HEK293 (cell line): ENCODE results near the gene HPF1.

Experiments used
- GLI4 ChIP-seq: fragments of 450-650 bp; formaldehyde crosslinking; IDR thresholded peaks from 2 replicates; pipeline ENCODE4 v1.5.1; 2016; ENCODE audit warnings: missing biosample characterization, missing genetic modification characterization
- MYNN ChIP-seq: fragments of 450-650 bp; formaldehyde crosslinking; IDR thresholded peaks from 2 replicates; pipeline ENCODE4 v1.5.1; 2016; ENCODE audit warnings: missing biosample characterization, missing genetic modification characterization, borderline replicate concordance
- OVOL3 ChIP-seq: fragments of 450-650 bp; formaldehyde crosslinking; IDR thresholded peaks from 2 replicates; pipeline ENCODE4 v1.5.1; 2016; ENCODE audit warnings: missing biosample characterization, missing genetic modification characterization
- YY1 ChIP-seq: fragments of 450-650 bp; formaldehyde crosslinking; IDR thresholded peaks from 2 replicates; pipeline ENCODE4 v1.5.1; 2018; ENCODE audit warnings: missing biosample characterization, missing genetic modification characterization
- ZBTB8A ChIP-seq: fragments of 450-650 bp; formaldehyde crosslinking; IDR thresholded peaks from 2 replicates; pipeline ENCODE4 v1.5.1; 2016; ENCODE audit warnings: missing biosample characterization, missing genetic modification characterization
- ZFP37 ChIP-seq: fragments of 450-650 bp; formaldehyde crosslinking; IDR thresholded peaks from 2 replicates; pipeline ENCODE4 v1.5.1; 2016; ENCODE audit warnings: missing biosample characterization, missing genetic modification characterization
- ZNF239 ChIP-seq: fragments of 450-650 bp; formaldehyde crosslinking; IDR thresholded peaks from 2 replicates; pipeline ENCODE4 v1.5.1; 2016; ENCODE audit warnings: missing biosample characterization, missing genetic modification characterization
- ZNF274 ChIP-seq, 2 experiments: fragments of 200-500 bp in 1 of 2; fragments of 450-650 bp in 1 of 2; sonication (Bioruptor generic) in 1 of 2; formaldehyde crosslinking in 1 of 2; IDR thresholded peaks; 2 replicates each; pipeline versions ENCODE4 v1.5.1 to v1.6.1; 2014 to 2016; ENCODE audit warnings: borderline replicate concordance in 1 of 2, inconsistent platforms in 1 of 2, low read length in 1 of 2, missing biosample characterization in 1 of 2, missing genetic modification characterization in 1 of 2
- ZNF423 ChIP-seq: fragments of 450-650 bp; formaldehyde crosslinking; IDR thresholded peaks from 2 replicates; pipeline ENCODE4 v1.5.1; 2016; ENCODE audit warnings: missing biosample characterization, missing genetic modification characterization
- ZNF629 ChIP-seq: fragments of 450-650 bp; formaldehyde crosslinking; IDR thresholded peaks from 2 replicates; pipeline ENCODE4 v1.5.1; 2017; ENCODE audit warnings: missing biosample characterization, missing genetic modification characterization
- ZNF792 ChIP-seq: fragments of 450-650 bp; formaldehyde crosslinking; IDR thresholded peaks from 2 replicates; pipeline ENCODE4 v1.5.1; 2016; ENCODE audit warnings: missing biosample characterization, missing genetic modification characterization
- TF ChIP-seq, protein P1 (sequence below): fragments of 450-650 bp; formaldehyde crosslinking; IDR thresholded peaks from 2 replicates; pipeline ENCODE4 v1.5.1; 2016; ENCODE audit warnings: missing biosample characterization, missing genetic modification characterization, low read depth
- TF ChIP-seq, protein P2 (sequence below): fragments of 450-650 bp; formaldehyde crosslinking; IDR thresholded peaks from 2 replicates; pipeline ENCODE4 v1.5.1; 2016; ENCODE audit warnings: missing biosample characterization, missing genetic modification characterization
- TF ChIP-seq, protein P3 (sequence below): fragments of 450-650 bp; formaldehyde crosslinking; IDR thresholded peaks from 2 replicates; pipeline ENCODE4 v1.5.1; 2016; ENCODE audit warnings: missing biosample characterization, missing genetic modification characterization, borderline replicate concordance

DNA sequence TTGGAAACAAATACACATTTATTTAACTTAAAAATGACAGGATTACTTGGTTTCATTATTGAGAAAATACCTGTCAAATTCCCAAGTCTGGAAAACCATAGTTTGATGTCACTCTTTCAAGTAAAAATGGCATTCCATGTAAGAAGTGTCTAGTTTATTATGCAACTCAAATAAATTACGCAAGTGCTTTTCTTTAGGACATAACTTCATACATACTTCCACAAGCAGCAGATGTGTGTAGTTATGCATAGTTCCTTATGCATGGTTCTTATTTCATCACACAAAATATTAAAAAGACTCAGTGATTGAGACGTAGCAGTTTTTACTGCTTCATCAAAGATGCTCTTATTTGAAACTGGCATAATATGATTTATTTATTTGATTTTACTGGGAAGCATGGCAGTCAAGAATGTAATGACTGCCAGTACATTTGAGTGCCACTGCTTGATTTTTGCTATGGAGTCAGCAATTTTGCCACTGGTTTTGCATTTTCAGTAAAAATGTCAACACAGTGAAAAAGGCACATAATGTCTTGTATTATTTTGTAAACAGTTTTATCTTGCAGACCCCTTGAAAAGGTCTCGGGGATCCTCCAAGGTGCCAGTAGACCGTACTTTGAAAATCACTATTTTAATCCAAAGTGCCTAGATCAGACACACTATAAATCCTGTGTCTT is 75.2 kb downstream of the HPF1 start:
- TF ChIP-seq, protein P1, sequence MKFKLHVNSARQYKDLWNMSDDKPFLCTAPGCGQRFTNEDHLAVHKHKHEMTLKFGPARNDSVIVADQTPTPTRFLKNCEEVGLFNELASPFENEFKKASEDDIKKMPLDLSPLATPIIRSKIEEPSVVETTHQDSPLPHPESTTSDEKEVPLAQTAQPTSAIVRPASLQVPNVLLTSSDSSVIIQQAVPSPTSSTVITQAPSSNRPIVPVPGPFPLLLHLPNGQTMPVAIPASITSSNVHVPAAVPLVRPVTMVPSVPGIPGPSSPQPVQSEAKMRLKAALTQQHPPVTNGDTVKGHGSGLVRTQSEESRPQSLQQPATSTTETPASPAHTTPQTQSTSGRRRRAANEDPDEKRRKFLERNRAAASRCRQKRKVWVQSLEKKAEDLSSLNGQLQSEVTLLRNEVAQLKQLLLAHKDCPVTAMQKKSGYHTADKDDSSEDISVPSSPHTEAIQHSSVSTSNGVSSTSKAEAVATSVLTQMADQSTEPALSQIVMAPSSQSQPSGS (tag by site-specific recombination): no peak
- TF ChIP-seq ZBTB8A (no peak), MYNN (no peak), ZNF274 (IDR thresholded peaks at IDR 0.05; ENCODE audit: low read length) (no peak), ZNF274 (tag by site-specific recombination; IDR thresholded peaks at IDR 0.05; ENCODE audit: borderline replicate concordance) (no peak), ZNF629 (tag by site-specific recombination) (no peak), YY1 (tag by site-specific recombination) (no peak), ZNF423 (tag by site-specific recombination) (no peak), ZFP37 (tag by site-specific recombination) (no peak), OVOL3 (tag by site-specific recombination) (no peak), ZNF239 (tag by site-specific recombination) (no peak), ZNF792 (no peak), GLI4 (no peak)
- TF ChIP-seq, protein P2, sequence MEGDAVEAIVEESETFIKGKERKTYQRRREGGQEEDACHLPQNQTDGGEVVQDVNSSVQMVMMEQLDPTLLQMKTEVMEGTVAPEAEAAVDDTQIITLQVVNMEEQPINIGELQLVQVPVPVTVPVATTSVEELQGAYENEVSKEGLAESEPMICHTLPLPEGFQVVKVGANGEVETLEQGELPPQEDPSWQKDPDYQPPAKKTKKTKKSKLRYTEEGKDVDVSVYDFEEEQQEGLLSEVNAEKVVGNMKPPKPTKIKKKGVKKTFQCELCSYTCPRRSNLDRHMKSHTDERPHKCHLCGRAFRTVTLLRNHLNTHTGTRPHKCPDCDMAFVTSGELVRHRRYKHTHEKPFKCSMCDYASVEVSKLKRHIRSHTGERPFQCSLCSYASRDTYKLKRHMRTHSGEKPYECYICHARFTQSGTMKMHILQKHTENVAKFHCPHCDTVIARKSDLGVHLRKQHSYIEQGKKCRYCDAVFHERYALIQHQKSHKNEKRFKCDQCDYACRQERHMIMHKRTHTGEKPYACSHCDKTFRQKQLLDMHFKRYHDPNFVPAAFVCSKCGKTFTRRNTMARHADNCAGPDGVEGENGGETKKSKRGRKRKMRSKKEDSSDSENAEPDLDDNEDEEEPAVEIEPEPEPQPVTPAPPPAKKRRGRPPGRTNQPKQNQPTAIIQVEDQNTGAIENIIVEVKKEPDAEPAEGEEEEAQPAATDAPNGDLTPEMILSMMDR (tag by site-specific recombination): no peak
- TF ChIP-seq, protein P3, sequence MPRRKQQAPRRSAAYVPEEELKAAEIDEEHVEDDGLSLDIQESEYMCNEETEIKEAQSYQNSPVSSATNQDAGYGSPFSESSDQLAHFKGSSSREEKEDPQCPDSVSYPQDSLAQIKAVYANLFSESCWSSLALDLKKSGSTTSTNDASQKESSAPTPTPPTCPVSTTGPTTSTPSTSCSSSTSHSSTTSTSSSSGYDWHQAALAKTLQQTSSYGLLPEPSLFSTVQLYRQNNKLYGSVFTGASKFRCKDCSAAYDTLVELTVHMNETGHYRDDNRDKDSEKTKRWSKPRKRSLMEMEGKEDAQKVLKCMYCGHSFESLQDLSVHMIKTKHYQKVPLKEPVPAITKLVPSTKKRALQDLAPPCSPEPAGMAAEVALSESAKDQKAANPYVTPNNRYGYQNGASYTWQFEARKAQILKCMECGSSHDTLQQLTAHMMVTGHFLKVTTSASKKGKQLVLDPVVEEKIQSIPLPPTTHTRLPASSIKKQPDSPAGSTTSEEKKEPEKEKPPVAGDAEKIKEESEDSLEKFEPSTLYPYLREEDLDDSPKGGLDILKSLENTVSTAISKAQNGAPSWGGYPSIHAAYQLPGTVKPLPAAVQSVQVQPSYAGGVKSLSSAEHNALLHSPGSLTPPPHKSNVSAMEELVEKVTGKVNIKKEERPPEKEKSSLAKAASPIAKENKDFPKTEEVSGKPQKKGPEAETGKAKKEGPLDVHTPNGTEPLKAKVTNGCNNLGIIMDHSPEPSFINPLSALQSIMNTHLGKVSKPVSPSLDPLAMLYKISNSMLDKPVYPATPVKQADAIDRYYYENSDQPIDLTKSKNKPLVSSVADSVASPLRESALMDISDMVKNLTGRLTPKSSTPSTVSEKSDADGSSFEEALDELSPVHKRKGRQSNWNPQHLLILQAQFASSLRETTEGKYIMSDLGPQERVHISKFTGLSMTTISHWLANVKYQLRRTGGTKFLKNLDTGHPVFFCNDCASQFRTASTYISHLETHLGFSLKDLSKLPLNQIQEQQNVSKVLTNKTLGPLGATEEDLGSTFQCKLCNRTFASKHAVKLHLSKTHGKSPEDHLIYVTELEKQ (tag by site-specific recombination): no peak
